ENCODE measurements around the gene PPFIA3. TPM values are rescaled to one million over a fixed set of nuclear protein-coding genes. Genes with fewer than 3 reads are reported as not detected.
A peak's percentile ranks its signal among the peaks of the same experiment; 100 is the strongest.

Gene PPFIA3
- polyA plus RNA-seq, 5 donors, result 4.7 to 10.4 (median 7.1) TPM

DNA sequence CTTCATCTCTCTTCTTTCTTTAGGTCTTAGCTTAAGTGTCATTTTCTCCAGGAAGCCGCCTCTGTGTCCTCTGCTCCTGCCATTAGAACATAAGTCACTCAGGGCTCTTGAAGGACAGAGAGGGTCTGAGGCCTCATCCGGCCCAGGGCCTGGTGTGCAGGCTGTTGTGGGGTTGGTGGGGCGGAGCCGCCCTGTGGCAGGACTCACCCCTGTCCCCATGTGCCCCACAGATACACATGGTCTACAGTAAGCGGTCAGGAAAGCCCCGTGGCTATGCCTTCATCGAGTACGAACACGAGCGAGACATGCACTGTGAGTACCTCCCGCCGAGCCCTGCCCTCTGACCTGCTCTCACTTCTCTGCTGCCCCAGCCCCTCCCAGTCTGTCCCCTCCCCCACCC is 18.2 kb upstream of the PPFIA3 start:
- DNase-seq, result no peak

DNA sequence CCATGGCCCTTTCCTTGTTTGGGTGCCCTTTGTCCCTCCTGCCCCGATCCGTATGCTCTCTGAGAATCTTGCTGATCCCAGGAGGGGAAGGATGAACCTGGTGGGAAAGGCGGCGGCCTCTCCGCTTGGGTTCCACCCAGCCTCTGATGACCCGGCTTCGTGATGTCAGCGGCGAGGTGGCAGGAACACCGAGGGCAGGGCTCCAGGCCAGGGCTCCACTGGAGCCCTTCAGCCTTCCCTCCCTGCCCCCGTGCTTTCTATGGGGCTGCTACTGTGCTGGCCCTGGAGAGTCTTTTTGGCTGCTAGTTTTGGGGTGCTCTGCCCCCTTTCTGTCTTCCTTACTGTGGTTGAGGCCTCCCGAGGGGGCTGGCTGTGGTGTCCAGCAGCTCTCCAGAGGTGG is 17.0 kb upstream of the PPFIA3 start:
- no peak for DNase-seq

DNA sequence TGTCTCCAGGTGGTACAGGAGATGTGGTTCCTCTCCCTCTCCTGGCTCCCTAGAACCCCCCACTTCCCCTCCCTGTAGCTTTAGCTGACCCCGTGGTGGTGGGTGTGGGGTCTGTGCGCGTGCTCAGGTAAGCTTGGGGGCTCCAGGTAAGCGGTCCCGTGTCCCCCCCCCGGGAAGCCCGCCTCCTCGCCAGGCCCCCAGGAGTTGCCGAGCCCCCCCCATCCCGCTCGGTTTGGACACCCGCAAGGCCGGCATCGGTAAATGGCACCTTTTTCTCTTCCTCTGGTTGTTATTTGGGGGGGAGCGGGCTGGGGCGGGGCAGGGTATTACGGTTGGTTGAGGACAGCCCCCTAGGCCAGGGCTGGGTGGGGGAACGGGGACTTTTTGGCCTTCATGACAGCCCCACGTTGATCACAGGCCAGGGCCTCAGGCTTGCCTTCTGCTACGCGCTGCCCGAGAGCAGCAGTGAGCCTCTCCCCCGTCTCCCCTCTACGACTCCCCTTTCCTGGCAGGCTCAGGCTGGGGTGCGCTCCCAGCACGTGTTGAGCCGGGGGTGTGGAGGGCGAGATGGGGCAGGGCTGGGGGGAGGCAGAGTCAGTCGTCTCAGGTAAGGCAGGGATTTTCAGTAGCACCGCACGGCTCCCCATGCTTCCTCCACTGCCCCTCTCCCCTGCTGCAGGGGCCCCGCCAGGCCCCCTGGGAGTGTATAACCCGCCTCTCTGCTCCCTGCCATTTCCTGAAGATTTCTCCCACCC is 15.8 kb upstream of the PPFIA3 start:
- no peak for DNase-seq

DNA sequence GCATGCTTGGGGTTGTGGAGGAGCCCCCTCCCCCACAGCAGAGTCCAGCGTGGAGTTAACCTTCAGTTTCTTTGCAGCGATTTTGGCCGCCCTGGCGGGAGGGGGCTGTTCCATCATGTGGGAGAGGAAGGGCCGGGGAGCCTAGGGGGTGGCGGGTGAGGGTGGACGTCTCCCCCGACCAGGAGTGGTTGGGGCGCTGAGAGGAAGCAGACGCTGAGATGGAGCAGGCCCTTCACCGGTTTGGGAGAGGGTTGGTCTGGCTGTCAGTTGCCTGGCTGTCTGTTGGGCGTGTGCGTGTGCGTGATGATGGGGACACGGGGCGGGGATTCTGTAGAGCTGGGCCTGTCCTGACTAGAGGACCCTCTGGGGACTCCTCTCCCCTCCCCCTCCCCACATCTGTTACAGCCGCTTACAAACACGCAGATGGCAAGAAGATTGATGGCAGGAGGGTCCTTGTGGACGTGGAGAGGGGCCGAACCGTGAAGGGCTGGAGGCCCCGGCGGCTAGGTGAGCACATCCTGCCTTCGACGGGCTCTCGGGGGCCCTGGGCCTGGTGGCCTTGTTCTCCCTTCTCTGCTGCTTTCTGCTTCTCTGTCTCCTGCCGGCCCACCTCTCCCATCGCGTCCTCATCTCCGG is 15.0 kb upstream of the PPFIA3 start:
- no peak for DNase-seq

DNA sequence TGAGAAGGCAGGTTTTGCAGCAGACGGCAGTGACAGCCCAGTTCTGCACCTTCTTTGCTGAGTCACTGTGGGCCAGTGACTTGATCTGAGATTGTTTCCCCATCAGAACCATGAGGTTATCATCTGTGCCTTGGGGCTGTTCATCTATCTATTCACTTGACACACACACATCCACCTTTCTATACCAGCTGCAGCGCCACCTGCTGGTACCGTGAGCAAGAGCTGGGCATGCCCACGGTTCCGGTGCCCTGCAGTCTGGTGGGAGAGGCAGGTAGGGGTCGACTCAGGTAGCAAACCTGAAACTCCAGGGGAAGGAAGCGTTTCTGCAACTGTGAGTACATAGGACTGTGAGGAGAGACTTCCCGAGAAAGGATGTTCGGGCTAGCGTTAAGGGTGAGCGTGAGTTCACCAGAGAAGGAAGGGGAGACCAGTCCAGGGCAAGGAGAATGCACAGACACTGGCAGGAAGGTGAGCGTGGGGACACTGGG is 12.7 kb upstream of the PPFIA3 start:
- DNase-seq, result no peak

DNA sequence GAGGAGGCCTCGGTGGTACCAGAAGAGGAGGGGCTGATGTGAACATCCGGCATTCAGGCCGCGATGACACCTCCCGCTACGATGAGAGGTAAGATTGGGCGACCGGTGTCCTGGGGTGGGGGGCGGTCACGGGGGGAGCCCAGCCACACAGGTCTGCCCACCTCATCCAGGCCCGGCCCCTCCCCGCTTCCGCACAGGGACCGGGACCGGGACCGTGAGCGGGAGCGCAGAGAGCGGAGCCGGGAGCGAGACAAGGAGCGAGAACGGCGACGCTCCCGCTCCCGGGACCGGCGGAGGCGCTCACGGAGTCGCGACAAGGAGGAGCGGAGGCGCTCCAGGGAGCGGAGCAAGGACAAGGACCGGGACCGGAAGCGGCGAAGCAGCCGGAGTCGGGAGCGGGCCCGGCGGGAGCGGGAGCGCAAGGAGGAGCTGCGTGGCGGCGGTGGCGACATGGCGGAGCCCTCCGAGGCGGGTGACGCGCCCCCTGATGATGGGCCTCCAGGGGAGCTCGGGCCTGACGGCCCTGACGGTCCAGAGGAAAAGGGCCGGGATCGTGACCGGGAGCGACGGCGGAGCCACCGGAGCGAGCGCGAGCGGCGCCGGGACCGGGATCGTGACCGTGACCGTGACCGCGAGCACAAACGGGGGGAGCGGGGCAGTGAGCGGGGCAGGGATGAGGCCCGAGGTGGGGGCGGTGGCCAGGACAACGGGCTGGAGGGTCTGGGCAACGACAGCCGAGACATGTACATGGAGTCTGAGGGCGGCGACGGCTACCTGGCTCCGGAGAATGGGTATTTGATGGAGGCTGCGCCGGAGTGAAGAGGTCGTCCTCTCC is 11.5 kb upstream of the PPFIA3 start:
- DNase-seq, result no peak

DNA sequence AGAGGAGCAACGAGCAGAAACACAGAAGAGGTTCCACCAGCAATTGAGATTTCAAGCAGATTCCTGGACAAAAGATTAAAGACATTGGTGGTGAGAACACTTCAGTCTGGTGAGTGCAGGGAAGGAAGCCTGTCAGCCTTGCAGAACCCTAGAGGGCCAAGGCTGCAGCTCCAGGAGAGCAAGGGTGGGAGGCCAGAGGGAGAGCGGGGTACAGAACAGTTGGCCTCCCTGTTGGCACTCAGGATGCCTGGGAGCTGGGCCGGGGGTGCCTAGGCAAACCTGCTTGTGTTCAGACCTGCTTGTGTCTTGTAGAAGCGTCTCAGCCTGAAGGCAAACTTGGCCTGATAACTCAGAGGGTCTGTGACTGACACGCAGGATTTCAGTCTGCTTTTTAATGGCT is 10.3 kb upstream of the PPFIA3 start:
- DNase-seq, result no peak

DNA sequence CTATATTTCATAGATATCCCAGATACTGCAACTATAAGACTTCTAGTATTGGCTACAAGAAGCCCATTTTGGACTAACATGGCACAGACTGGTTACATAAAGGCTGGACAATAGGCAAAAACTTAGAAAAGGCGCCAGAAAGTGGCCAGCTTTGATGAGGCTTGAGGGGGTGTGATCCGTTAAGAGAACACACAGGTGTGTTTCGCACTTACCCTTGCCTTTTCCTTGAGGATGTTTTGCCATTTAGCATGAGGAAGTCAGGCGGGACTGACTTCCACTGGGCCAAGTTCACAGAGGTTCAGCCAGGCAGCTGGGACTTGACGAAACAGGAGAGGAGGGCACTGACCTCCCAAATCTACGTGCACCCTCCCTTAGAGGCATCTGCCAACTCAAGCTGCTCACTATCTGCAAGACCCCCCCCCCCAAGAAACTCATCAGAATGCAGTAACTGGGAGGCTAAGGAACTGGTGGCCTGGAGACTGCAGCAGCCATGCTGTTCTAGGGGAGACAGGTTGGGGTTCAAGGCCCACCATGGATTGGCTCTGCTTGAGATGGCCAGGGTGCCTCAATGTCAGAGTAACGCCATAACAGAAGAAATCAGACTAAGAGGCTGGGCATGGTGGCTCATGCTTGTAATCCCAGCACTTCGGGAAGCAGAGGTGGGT is 9.6 kb upstream of the PPFIA3 start:
- DNase-seq, result no peak

DNA sequence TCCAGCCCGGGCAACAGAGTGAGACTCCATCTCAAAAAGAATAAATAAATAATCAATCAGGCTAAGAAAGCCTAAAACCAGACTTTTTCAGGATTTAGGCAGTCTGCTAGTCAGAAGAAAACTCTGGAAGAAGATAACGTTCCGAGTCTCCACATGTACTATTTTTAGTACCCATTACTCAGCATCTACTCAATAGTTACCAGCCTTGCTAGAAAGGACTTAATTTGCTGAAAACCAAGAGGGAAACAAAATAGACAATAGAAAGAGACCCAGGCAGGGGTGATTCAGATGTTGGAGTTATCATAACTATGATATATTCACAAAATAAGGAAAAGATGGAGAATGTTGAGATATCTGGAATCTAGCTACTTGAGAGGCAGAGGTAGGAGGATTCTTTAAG is 8.8 kb upstream of the PPFIA3 start:
- no peak for DNase-seq

DNA sequence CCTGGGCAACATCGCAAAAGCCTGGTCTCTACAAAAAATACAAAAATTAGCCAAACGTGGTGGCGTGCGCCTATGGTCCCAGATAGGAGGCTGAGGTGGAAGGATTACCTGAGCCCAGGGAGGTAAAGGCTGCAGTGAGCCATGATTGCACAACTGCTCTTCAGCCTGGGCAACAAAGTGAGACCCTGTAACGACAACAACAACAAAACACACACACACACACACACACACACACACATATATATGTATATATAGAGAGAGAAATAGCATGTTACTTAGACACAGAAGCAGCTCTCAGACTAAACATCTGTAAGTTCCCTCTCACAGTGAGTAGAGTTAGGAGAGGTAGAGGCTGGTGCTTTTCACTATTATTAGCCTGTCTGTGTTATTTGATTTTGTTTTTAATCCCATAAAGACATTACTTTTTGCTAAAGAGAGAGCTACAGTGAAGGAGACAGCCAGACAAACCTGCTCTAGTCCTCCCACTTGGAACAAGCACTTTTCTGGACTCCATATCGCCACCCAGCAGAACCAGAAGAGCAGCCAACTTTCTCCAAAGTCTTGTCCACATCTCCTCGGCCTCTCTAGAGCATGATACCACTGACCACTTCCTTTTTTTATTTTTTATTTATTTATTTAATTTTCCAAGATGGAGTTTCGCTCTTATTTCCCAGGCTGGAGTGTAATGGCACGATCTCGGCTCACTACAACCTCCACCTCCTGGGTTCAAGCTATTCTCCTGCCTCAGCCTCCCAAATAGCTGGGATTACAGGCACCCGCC is 7.9 kb upstream of the PPFIA3 start:
- DNase-seq, result no peak

DNA sequence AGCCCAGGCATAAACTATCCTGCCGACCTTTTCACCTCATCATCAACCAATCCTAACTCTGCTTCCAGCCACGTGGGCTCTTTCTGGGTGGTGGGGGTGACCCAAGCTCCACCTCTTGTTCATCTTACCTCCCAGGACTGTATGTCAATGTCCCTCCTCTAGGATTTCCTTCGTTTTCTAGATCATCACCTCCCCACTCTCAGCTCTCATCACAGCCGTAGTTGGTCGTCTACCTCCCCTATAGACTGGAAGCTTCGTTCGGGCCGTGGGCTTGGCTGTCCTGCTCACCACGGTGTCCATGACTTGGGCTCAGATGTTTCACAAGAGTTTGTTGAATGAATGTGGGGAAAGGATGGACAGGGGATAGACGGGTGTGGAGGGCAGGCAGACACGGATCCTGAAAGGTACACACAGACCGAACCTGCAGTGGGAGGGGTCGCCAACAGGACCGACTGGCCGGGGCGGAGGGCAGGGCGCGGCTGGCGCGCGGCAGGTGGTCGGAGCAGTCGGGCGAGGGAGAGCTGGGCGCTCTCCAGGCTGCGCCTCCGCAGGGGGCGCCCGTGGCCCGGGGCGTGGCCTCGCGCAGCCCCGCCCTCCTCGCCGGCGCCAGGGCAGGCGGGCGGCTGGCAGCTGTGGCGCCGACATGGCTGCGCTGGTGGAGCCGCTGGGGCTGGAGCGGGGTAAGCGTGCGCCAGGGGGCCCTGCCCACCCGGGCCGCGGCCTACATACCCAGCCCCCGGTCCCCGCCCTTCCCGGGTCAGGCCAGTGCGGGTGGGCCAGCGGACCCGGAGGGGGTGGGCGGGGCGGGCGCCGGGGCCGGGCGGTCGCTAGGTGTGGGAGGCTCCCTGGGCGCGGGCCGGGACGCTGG is 5.3 kb upstream of the PPFIA3 start, which contains the start of gene LIN7B:
TSS of gene LIN7B (plus strand) at position 609 of the 868 bp plus-strand sequence. CDS start at position 644, 35 bp downstream.
- DNase-seq, result peak; percentile 57 to 71

DNA sequence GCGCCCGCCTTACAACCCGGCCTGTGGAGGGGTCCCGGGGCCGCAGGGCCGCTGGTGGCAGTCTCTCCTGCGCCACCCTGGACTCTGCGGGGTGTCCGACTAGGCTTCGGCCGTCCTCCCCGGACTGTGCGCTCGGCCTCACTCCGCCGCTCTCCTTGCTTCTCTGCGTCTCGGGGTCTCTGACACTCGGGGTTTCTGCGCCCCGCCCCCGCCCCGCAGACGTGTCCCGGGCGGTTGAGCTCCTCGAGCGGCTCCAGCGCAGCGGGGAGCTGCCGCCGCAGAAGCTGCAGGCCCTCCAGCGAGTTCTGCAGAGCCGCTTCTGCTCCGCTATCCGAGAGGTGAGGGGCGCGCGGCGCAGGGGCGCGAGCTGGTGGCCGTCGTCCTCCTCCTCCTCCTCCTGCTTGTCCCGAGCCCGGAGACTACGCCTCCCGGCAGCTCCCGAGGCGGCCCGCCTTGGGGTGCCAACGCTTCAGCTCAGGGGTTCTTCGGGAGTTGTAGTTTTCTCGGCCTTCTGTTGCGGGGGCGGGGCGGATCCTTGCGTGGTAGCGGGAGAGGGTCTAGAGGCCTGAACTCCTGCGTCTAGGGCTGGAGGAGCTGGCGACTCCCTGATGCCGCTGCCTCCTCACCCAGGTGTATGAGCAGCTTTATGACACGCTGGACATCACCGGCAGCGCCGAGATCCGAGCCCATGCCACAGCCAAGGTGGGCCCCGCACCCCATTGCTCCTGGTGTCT is 4.5 kb upstream of the PPFIA3 start:
- peak; percentile 54 to 64 for DNase-seq

DNA sequence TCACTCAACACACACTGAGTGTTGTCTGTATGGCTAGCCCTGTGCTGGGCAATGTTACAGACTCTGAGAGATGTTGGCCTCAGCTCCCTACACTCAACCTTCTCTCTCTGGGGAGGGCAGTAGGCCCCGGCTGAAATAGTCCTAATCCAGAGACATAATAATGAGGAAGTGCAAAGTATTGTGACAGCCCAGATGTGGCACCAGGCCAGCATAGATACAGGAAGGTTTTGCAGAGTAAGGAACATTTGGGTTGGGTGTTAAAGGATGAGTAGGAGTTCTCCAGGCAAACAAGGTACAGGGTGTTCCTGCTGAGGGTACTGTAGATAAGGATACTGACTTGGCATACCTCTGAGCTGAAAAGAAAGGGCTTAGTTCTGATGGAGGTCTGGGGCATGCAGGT is 2.8 kb upstream of the PPFIA3 start:
- no peak for DNase-seq

DNA sequence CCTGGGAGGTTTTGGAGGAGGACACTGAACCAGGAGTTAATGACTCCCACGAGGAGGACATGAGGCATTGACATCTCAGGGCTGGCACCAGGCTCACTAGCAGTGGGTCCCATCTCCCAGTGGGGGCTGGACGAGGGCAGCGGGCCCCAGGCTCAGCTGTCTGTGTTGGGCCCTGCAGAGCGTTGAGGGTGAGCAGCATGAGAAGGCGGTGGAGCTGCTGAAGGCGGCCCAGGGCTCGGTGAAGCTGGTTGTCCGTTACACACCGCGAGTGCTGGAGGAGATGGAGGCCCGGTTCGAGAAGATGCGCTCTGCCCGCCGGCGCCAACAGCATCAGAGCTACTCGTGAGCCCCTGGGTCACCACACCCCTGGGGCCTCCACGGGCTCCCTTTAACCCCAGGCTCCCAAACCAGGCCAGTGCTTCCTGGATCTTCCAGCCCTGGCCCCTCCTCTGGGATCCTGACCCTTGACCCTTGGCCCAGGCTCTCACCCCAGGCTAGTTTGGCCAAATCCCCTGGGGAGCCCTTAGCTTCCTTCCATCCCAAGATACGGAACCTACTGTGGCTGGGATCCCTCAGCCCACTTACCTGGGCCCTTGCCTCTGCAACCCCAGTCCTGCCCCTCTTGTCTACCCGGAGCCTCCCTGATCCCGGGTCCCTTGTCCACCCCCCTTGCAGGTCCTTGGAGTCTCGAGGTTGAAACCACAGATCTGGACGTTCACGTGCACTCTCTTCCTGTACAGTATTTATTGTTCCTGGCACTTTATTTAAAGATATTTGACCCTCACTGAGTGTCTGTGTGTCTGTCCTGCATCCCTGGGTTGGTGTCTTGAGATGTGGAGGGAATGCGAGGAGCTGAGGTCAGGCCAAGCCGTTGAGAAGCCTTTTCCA is 1.4 kb upstream of the PPFIA3 start:
- no peak for DNase-seq

DNA sequence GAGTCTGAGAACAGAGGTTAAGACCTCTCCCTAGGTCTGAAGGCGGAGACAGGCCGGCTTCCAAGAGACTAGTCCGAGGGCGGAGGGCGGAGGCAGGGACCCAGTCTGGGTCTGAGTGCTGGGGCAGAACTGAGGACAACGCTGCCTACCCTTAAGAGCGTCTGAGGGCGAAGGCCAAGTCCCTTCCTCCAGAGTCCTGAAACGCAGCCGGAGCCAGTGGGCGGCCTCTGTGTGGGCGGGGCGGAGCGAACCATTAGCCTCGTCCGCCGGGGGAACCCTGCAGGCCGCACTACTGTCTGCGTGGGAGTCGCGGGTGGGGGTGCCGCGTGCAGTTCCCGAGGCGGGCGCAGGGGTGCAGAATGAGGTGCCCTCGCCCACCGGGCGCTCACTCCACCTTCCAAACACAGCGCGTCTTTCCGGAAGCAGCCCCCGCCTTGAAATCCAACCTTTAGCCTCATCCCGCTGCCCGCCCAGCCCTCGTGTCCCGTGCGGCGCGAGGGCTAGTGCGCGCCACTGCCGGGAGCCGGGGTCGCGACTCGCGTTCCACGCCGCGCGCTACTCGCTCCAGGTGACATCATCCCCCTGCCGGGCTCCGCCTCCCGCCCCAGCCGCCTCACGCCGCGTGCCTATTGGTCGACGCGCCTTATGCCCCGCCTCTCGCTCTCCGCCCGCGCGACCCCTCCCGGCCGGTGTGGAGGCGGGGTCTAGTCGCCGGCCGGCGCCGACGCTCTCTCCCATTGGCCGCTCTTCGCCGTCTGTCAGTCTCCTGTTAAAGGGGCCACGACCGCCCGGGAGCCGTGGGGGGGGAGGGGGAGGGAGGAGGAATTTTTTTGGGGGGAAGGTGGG is 556 bp upstream of the PPFIA3 start, which contains the start of gene C19orf73:
TSS of gene C19orf73 (minus strand) at position 579 of the 846 bp plus-strand sequence. CDS start at position 458, 121 bp downstream.
- peak; percentile 92 to 93 for DNase-seq

DNA sequence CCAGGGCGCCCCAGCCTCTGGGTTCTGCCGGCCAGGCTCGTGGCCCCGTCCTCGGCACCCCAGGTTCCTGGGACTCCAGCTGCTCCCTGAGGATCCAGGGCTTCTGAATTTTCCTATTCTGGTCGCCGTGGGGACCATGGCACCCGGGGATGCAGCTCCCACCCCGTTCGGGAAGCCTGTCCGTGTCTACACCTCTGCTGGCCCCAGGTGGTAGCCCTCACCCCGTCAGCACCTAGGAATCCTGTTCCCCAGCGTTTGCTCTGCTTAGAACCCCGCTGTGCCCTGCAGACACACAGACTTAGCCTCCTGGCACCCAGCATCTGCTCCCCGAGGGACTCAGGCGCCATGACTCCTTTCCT is 960 bp downstream of the PPFIA3 start:
- no peak for DNase-seq

DNA sequence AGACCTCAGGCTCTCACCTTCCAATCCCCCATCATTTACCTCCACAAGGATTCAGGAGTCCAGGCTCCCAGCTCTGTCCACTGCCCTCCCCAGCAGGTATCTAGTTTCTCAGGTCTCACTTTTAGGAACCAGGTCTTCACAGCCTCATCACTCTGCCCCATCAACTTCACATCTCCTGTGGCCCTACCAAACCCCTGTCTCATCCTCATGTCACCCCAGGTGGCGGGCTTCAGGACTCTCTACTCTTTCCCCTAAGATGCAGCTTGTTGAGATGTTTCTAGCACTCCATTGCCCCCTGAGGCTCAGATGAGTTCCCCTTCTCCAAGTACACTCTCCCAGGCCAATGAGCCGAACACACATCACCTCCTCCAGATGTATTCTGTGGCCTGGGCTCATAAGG is 1.5 kb downstream of the PPFIA3 start:
- DNase-seq, result no peak

All from right lung (tissue), 5 donors.